ENCODE results near the gene ADAP1. TPM values are rescaled to one million over a fixed set of nuclear protein-coding genes. Genes with fewer than 3 reads are reported as not detected.
A peak's percentile ranks its signal among the peaks of the same experiment; 100 is the strongest.

Gene ADAP1
- total and polyA plus RNA-seq, 2 of the 8 experiments (the other 6 are each of a cell fraction or from before 2014, with no cell fraction given), result 5.8 to 6.1 TPM

- no peak overlapping the region for H2BK120ac ChIP-seq (replicated peaks; ENCODE audit: low read depth, low read length)
- no peak overlapping the region for H2BK15ac ChIP-seq (ENCODE audit: low read length)
- no peak overlapping the region for H4K8ac ChIP-seq (ENCODE audit: extremely low read depth, insufficient read depth, low read length)
- H4K5ac ChIP-seq (ENCODE audit: insufficient read length, low read depth, low read length), result no peak overlapping the region
- H3K79me2 ChIP-seq (ENCODE audit: control insufficient read depth in 1 of 2, insufficient read depth in 2 of 2, low read length in 2 of 2), result peaks cover 37 to 54% of the 10 kb centered on the region in 2 experiments
- peak overlapping the region; percentile 73 for H3K56ac ChIP-seq (replicated peaks; ENCODE audit: insufficient read length, low read depth, low read length)
- peaks cover 5% of the 10 kb centered on the region; the same call in 1 of the 2 replicates for H3K23me2 ChIP-seq (ENCODE audit: low read depth, low read length)
- peaks cover 0 to 5% (median 0%) of the 10 kb centered on the region in 4 experiments; a peak in 5 of 7 replicates for H3K4me1 ChIP-seq (replicated peaks in 1 of 4; ENCODE audit: control insufficient read depth in 3 of 4, insufficient read depth in 4 of 4, low read length in 3 of 4)
- no peak overlapping the region for H2BK20ac ChIP-seq (ENCODE audit: low read length)
- H4K20me1 ChIP-seq (replicated peaks in 1 of 2; ENCODE audit: control insufficient read depth in 1 of 2, insufficient read depth in 2 of 2, low read length in 2 of 2), result peaks cover 21 to 25% of the 10 kb centered on the region in 2 experiments
- H3K18ac ChIP-seq (ENCODE audit: extremely low read depth, low read length), result no peak overlapping the region
- H2AK5ac ChIP-seq (ENCODE audit: low read depth, low read length), result no peak overlapping the region
- DNase-seq (ENCODE audit: low read depth in 1 of 2, low spot score in 2 of 2) (no peak), FAIRE-seq (no peak)
- H3K4me2 ChIP-seq (ENCODE audit: insufficient read depth in 1 of 2, low read depth in 2 of 2, low read length in 2 of 2), result peak overlapping the region; percentile 71 to 87
- no peaks in the 10 kb centered on the region for H3K27me3 ChIP-seq (replicated peaks in 1 of 4; ENCODE audit: control insufficient read depth in 3 of 4, extremely low read depth in 1 of 4, insufficient read depth in 3 of 4, low read length in 3 of 4)
- H3K27ac ChIP-seq (ENCODE audit: low read depth, low read length), result peak overlapping the region; percentile 81
- no peak overlapping the region for H3K14ac ChIP-seq (ENCODE audit: insufficient read length)
- H2AFZ ChIP-seq (ENCODE audit: low read length), result no peak overlapping the region
- H3K23ac ChIP-seq (ENCODE audit: insufficient read length), result no peak overlapping the region
- H4K91ac ChIP-seq (replicated peaks; ENCODE audit: insufficient read length, low read length), result peak overlapping the region; percentile 34
- H3K9ac ChIP-seq (replicated peaks in 1 of 4; ENCODE audit: extremely low read depth in 1 of 4, low read depth in 3 of 4, low read length in 3 of 4), result peak overlapping the region in 3 of 4 experiments; percentile 79 to 88 (median 87); a peak in 5 of 7 replicates
- H2BK5ac ChIP-seq (ENCODE audit: low read depth, low read length), result no peak overlapping the region
- peak overlapping the region; percentile 72 to 99 (median 84) for H3K4me3 ChIP-seq (ENCODE audit: extremely low read depth in 1 of 4, insufficient read depth in 2 of 4, low read depth in 3 of 4, low read length in 4 of 4)
- H3K4ac ChIP-seq (replicated peaks; ENCODE audit: insufficient read length, low read depth, low read length), result no peak overlapping the region
- TF ChIP-seq HDAC2 (IDR thresholded peaks at IDR 0.05; ENCODE audit: borderline replicate concordance in 1 of 2, low read depth in 2 of 2, low read length in 2 of 2) (no peak), POLR2AphosphoS5 (IDR thresholded peaks at IDR 0.05; ENCODE audit: low read depth, low read length) (no peak), CREB1 (IDR thresholded peaks at IDR 0.05) (no peak), SP1 (IDR thresholded peaks at IDR 0.05; ENCODE audit: low read depth, low read length) (no peak), CEBPB (IDR thresholded peaks at IDR 0.05; ENCODE audit: low read depth, low read length) (no peak), TBP (IDR thresholded peaks at IDR 0.05; ENCODE audit: low read depth, low read length) (no peak), RFX5 (IDR thresholded peaks at IDR 0.05; ENCODE audit: borderline replicate concordance, low read depth, low read length) (no peak), TAF7 (optimal IDR thresholded peaks at IDR 0.05; ENCODE audit: borderline replicate concordance, low read depth, low read length) (no peak), RAD21 (IDR thresholded peaks at IDR 0.05 in 1 of 2, conservative IDR thresholded peaks at IDR 0.05 in 1 of 2; ENCODE audit: low read depth in 2 of 2, low read length in 2 of 2) (no peak), EP300 (IDR thresholded peaks at IDR 0.05; ENCODE audit: borderline replicate concordance in 1 of 2, low read depth in 2 of 2, low read length in 2 of 2) (no peak), CBX8 (IDR thresholded peaks at IDR 0.05; ENCODE audit: borderline replicate concordance, low read depth, low read length) (no peak)
- no peak overlapping the region for H2BK12ac ChIP-seq (ENCODE audit: low read depth, low read length)
- ChIA-PET POLR2A (ENCODE audit: partially characterized antibody) (interaction anchor here (0.5 to 2.0 kb wide), 9 partner anchors 8 to 651 kb away, joined by 3 to 9 read pairs (median 4); no protein-coding TSS in a partner anchor), CTCF (ENCODE audit: partially characterized antibody) (no interaction called here)
- H3K9me3 ChIP-seq (ENCODE audit: insufficient read depth in 2 of 2, low read depth in 1 of 2, low read length in 1 of 2), result no peaks in the 10 kb centered on the region; a peak in 1 of 4 replicates
- 36% methylated on average over 17 of the region's 47 CpGs; no CpG with 5 or more reads in 1 of the 2 experiments for WGBS, 2 experiments (ENCODE audit: extremely low coverage in 1 of 2, insufficient coverage in 1 of 2, insufficient read length in 1 of 2, insufficient replicate concordance in 2 of 2, low coverage in 1 of 2, low lambda C conversion rate in 2 of 2, missing lambda C conversion rate in 1 of 2)
- H3K36me3 ChIP-seq (ENCODE audit: control insufficient read depth in 2 of 4, insufficient read depth in 4 of 4, low read length in 3 of 4), result peaks cover 0 to 19% (median 4%) of the 10 kb centered on the region in 4 experiments; a peak in 5 of 8 replicates
- peaks cover 5% of the 10 kb centered on the region for H3K79me1 ChIP-seq (ENCODE audit: low read depth, low read length)
Measured at GRCh38 chr7:877312-878232, 76.9 kb downstream of the ADAP1 start.
